CD4-positive, alpha-beta memory T cell (primary cell): ENCODE results near the gene ZBTB48. TPM values are rescaled to one million over a fixed set of nuclear protein-coding genes. Genes with fewer than 3 reads are reported as not detected.
A peak's percentile ranks its signal among the peaks of the same experiment; 100 is the strongest.

Experiments
- CTCF ChIA-PET: fragments of 350-600 bp; sonication (Branson Sonifier 250); formaldehyde crosslinking; loops from one replicate; lab custom pipeline; 2021; ENCODE audit warnings: inconsistent platforms; ENCODE audit not compliant: partially characterized antibody; lab: Charles Lee
- POLR2A ChIA-PET: fragments of 350-600 bp; sonication (Branson Sonifier 250); formaldehyde crosslinking; loops from one replicate; lab custom pipeline; 2021; ENCODE audit not compliant: partially characterized antibody; lab: Charles Lee
- DNase-seq, 5 donors: peaks; one replicate each; pipeline versions ENCODE4 v3.0.0 to v3.0.0-alpha.2; 2020 to 2022; ENCODE audit warnings: mixed read lengths in 1 of 5
- H3K27ac ChIP-seq: one replicate; pipeline ENCODE4 v1.7.0; 2013; ENCODE audit warnings: low read depth, low read length
- H3K27me3 ChIP-seq: 2 replicates; pipeline ENCODE4 v1.7.0; 2013; ENCODE audit warnings: mild to moderate bottlenecking, low read length, moderate library complexity; ENCODE audit not compliant: insufficient read depth
- H3K36me3 ChIP-seq: 2 replicates; pipeline ENCODE4 v1.7.0; 2013; ENCODE audit warnings: mild to moderate bottlenecking, low read length, moderate library complexity; ENCODE audit not compliant: insufficient read depth
- H3K4me1 ChIP-seq: 2 replicates; pipeline ENCODE4 v1.7.0; 2013; ENCODE audit warnings: mild to moderate bottlenecking, low read length, moderate library complexity; ENCODE audit not compliant: insufficient read depth
- H3K4me3 ChIP-seq, 2 donors: one replicate each; pipeline ENCODE4 v1.7.0; 2013; ENCODE audit warnings: low read length in 2 of 2, mild to moderate bottlenecking in 1 of 2
- H3K9me3 ChIP-seq, 2 donors: one replicate each; pipeline ENCODE4 v1.7.0; 2013; ENCODE audit warnings: low read length in 2 of 2, control low read depth in 1 of 2; ENCODE audit not compliant: control insufficient read depth in 1 of 2
- H3K27ac Mint-ChIP-seq, 7 donors: one replicate each; pipeline ENCODE4 v1.8.0; 2020 to 2021; ENCODE audit warnings: mixed read lengths in 7 of 7, mild to moderate bottlenecking in 6 of 7, inconsistent platforms in 3 of 7, moderate library complexity in 3 of 7
- H3K27me3 Mint-ChIP-seq, 2 donors: one replicate each; pipeline ENCODE4 v1.8.0; 2020 to 2021; ENCODE audit warnings: mixed read lengths in 2 of 2
- H3K36me3 Mint-ChIP-seq, 2 donors: one replicate each; pipeline ENCODE4 v1.8.0; 2020 to 2021; ENCODE audit warnings: mixed read lengths in 2 of 2, inconsistent platforms in 1 of 2, mild to moderate bottlenecking in 1 of 2
- H3K4me1 Mint-ChIP-seq, 4 donors: one replicate each; pipeline ENCODE4 v1.8.0; 2020 to 2021; ENCODE audit warnings: mixed read lengths in 4 of 4, mild to moderate bottlenecking in 1 of 4
- H3K4me3 Mint-ChIP-seq, 8 donors: one replicate each; pipeline ENCODE4 v1.8.0; 2020 to 2021; ENCODE audit warnings: mixed read lengths in 8 of 8, mild to moderate bottlenecking in 7 of 8, moderate library complexity in 6 of 8, inconsistent platforms in 3 of 8
- H3K9me3 Mint-ChIP-seq, 8 donors: one replicate each; pipeline ENCODE4 v1.8.0; 2020 to 2021; ENCODE audit warnings: mixed read lengths in 8 of 8, mild to moderate bottlenecking in 5 of 8, inconsistent platforms in 3 of 8, moderate library complexity in 1 of 8
- intact Hi-C: fragments of 100-400 bp; cut with micrococcal nuclease; formaldehyde crosslinking; loops from one replicate; pipeline ENCODE4 v1.15.1; 2023
- polyA plus RNA-seq, 2 donors: library from polyadenylated mRNA; unstranded; fragments of 300-500 nt; fragmentation: Illumina TruSeq; gene quantifications; one replicate each; pipeline ENCODE4 v1.2.3, GENCODE V29; 2021
- total RNA-seq, 2 experiments: library from RNA; stranded (reverse); gene quantifications; one replicate each; pipeline ENCODE4 v1.2.3, GENCODE V29; 2021

ZBTB48 gene
- total and polyA plus RNA-seq, 4 experiments from 2014 or later: 18.4 to 70.7 (median 43.2) TPM

- H3K27me3 Mint-ChIP-seq: peaks cover 0 to 2% of the 10 kb centered on the region in 2 donors
- no peak for DNase-seq
- no peak overlapping the region for H3K27ac ChIP-seq
- peaks cover 0 to 4% (median 2%) of the 10 kb centered on the region in 8 donors for H3K9me3 Mint-ChIP-seq
- no peaks in the 10 kb centered on the region for H3K4me1 Mint-ChIP-seq
- intact Hi-C loops: no loop called here
- no peaks in the 10 kb centered on the region for H3K36me3 ChIP-seq
- POLR2A ChIA-PET: interaction anchor here (1.2 kb wide), 1 partner anchor 8 kb away, joined by 4 read pairs; the partner anchor contains the start of gene ZBTB48
- no peaks in the 10 kb centered on the region for H3K4me1 ChIP-seq
- peaks cover 0 to 3% of the 10 kb centered on the region in 2 donors for H3K36me3 Mint-ChIP-seq
- no peak overlapping the region for H3K4me3 ChIP-seq
- H3K4me3 Mint-ChIP-seq: no peak overlapping the region
- no peak overlapping the region for H3K27ac Mint-ChIP-seq
- no peaks in the 10 kb centered on the region for H3K27me3 ChIP-seq
- no peaks in the 10 kb centered on the region for H3K9me3 ChIP-seq
- CTCF ChIA-PET: interaction anchor here (1.1 to 1.9 kb wide), 4 partner anchors 9 to 81 kb away, joined by 3 to 7 read pairs (median 4); partner anchors contain the start of gene NOL9
Measured at GRCh38 chr1:6570987-6571386, 8.8 kb upstream of the ZBTB48 start.

- Mint-ChIP-seq H3K27me3 (peaks cover 0 to 1% of the 10 kb centered on the region in 2 donors), H3K36me3 (peaks cover 0 to 3% of the 10 kb centered on the region in 2 donors), H3K27ac (no peak overlapping the region), H3K4me1 (no peaks in the 10 kb centered on the region), H3K9me3 (peaks cover 0 to 4% (median 2%) of the 10 kb centered on the region in 8 donors), H3K4me3 (no peak overlapping the region)
- no peaks in the 10 kb centered on the region for H3K9me3 ChIP-seq
- no peak overlapping the region for H3K27ac ChIP-seq
- ChIA-PET CTCF (interaction anchor here (1.9 kb wide), 1 partner anchor 83 kb away, joined by 5 read pairs; no protein-coding TSS in a partner anchor), POLR2A (no interaction called here)
- no peak overlapping the region for H3K4me3 ChIP-seq
- no peaks in the 10 kb centered on the region for H3K27me3 ChIP-seq
- H3K36me3 ChIP-seq: no peaks in the 10 kb centered on the region
- no peak for DNase-seq
- intact Hi-C loops: no loop called here
- no peaks in the 10 kb centered on the region for H3K4me1 ChIP-seq
Measured at GRCh38 chr1:6572653-6573383, 7.0 kb upstream of the ZBTB48 start.

- Histone ChIP-seq H3K4me3 (no peak overlapping the region), H3K27ac (no peak overlapping the region), H3K27me3 (no peaks in the 10 kb centered on the region), H3K9me3 (no peaks in the 10 kb centered on the region), H3K36me3 (no peaks in the 10 kb centered on the region), H3K4me1 (peaks cover 2% of the 10 kb centered on the region)
- Mint-ChIP-seq H3K36me3 (peaks cover 0 to 3% of the 10 kb centered on the region in 2 donors), H3K27me3 (no peaks in the 10 kb centered on the region), H3K4me1 (peaks cover under 1 to 4% (median 1%) of the 10 kb centered on the region in 4 donors), H3K27ac (peak overlapping the region in 1 of 7 donors; percentile 13), H3K4me3 (no peak overlapping the region), H3K9me3 (peaks cover 0 to 4% (median 2%) of the 10 kb centered on the region in 8 donors)
- POLR2A ChIA-PET: no interaction called here
- CTCF ChIA-PET: interaction anchor here (0.9 kb wide), 1 partner anchor 20 kb away, joined by 3 read pairs; the partner anchor contains the start of gene NOL9
- intact Hi-C loops: no loop called here
- DNase-seq: no peak
Measured at GRCh38 chr1:6574025-6574620, 5.7 kb upstream of the ZBTB48 start.

GRCh38 chr1:6574818-6575217 is 5.0 kb upstream of the ZBTB48 start:
- peaks cover 0 to 4% (median 2%) of the 10 kb centered on the region in 8 donors for H3K9me3 Mint-ChIP-seq
- H3K36me3 ChIP-seq: no peaks in the 10 kb centered on the region
- peaks cover 4 to 11% (median 7%) of the 10 kb centered on the region in 4 donors for H3K4me1 Mint-ChIP-seq
- no peaks in the 10 kb centered on the region for H3K27me3 ChIP-seq
- H3K4me1 ChIP-seq: peaks cover 8% of the 10 kb centered on the region
- ChIA-PET POLR2A (no interaction called here), CTCF (no interaction called here)
- H3K27ac Mint-ChIP-seq: no peak overlapping the region
- no peak for DNase-seq
- no peaks in the 10 kb centered on the region for H3K27me3 Mint-ChIP-seq
- H3K4me3 Mint-ChIP-seq: no peak overlapping the region
- H3K36me3 Mint-ChIP-seq: peaks cover 2 to 3% of the 10 kb centered on the region in 2 donors
- H3K4me3 ChIP-seq: no peak overlapping the region
- H3K9me3 ChIP-seq: no peaks in the 10 kb centered on the region
- H3K27ac ChIP-seq: no peak overlapping the region
- intact Hi-C loops: no loop called here

- Histone ChIP-seq H3K4me1 (peaks cover 32% of the 10 kb centered on the region), H3K4me3 (no peak overlapping the region), H3K9me3 (no peaks in the 10 kb centered on the region), H3K27me3 (no peaks in the 10 kb centered on the region), H3K27ac (no peak overlapping the region), H3K36me3 (no peaks in the 10 kb centered on the region)
- H3K4me1 Mint-ChIP-seq: peaks cover 19 to 38% (median 28%) of the 10 kb centered on the region in 4 donors
- H3K27ac Mint-ChIP-seq: peak overlapping the region in 6 of 7 donors; percentile 3 to 96 (median 78)
- ChIA-PET POLR2A (interaction anchor here (1.2 to 13.0 kb wide), 4 partner anchors 22 to 118 kb away, joined by 3 to 273 read pairs (median 5); partner anchors contain the start of genes KLHL21, NOL9 and THAP3), CTCF (interaction anchor here (1.2 to 1.7 kb wide), 4 partner anchors 23 to 92 kb away, joined by 3 to 8 read pairs (median 4); partner anchors contain the start of genes NOL9 and TAS1R1)
- H3K36me3 Mint-ChIP-seq: peaks cover 0 to 6% of the 10 kb centered on the region in 2 donors
- intact Hi-C loops: no loop called here
- no peaks in the 10 kb centered on the region for H3K9me3 Mint-ChIP-seq
- H3K27me3 Mint-ChIP-seq: no peaks in the 10 kb centered on the region
- no peak for DNase-seq
- H3K4me3 Mint-ChIP-seq: peak overlapping the region in 3 of 8 donors; percentile 1 to 46 (median 11)
Measured at GRCh38 chr1:6577831-6578525, 1.8 kb upstream of the ZBTB48 start.

- Mint-ChIP-seq H3K36me3 (peaks cover 0 to 6% of the 10 kb centered on the region in 2 donors), H3K4me1 (peaks cover 19 to 38% (median 28%) of the 10 kb centered on the region in 4 donors), H3K4me3 (peak overlapping the region; percentile 92 to 99 (median 96)), H3K9me3 (no peaks in the 10 kb centered on the region), H3K27me3 (no peaks in the 10 kb centered on the region), H3K27ac (peak overlapping the region; percentile 96 to 99 (median 99))
- Histone ChIP-seq H3K4me1 (peaks cover 32% of the 10 kb centered on the region), H3K4me3 (no peak overlapping the region), H3K27me3 (no peaks in the 10 kb centered on the region), H3K9me3 (no peaks in the 10 kb centered on the region), H3K27ac (peak overlapping the region; percentile 83), H3K36me3 (no peaks in the 10 kb centered on the region)
- POLR2A ChIA-PET: interaction anchor here (1.2 to 13.0 kb wide), 5 partner anchors 9 to 185 kb away, joined by 4 to 273 read pairs (median 5); partner anchors contain the start of genes ACOT7, KLHL21 and THAP3
- DNase-seq: no peak
- CTCF ChIA-PET: interaction anchor here (1.2 to 1.7 kb wide), 6 partner anchors 22 to 93 kb away, joined by 3 to 8 read pairs (median 4); partner anchors contain the start of genes NOL9, TAS1R1 and THAP3
- intact Hi-C loops: loop anchor here (1.0 kb wide), 3 partner anchors 24 to 47 kb away; partner anchors contain the start of genes NOL9 and PHF13
Measured at GRCh38 chr1:6578624-6579373, 995 bp upstream of the ZBTB48 start.
